GM18526 (cell line): ENCODE measurements around the gene LAMB2.

Source experiments
- POLR2A ChIP-seq: IDR thresholded peaks from 3 replicates; pipeline ENCODE4 v1.6.1; 2011; ENCODE audit not compliant: insufficient read length; ENCODE audit errors: extremely low read depth

The LAMB2 gene

DNA sequence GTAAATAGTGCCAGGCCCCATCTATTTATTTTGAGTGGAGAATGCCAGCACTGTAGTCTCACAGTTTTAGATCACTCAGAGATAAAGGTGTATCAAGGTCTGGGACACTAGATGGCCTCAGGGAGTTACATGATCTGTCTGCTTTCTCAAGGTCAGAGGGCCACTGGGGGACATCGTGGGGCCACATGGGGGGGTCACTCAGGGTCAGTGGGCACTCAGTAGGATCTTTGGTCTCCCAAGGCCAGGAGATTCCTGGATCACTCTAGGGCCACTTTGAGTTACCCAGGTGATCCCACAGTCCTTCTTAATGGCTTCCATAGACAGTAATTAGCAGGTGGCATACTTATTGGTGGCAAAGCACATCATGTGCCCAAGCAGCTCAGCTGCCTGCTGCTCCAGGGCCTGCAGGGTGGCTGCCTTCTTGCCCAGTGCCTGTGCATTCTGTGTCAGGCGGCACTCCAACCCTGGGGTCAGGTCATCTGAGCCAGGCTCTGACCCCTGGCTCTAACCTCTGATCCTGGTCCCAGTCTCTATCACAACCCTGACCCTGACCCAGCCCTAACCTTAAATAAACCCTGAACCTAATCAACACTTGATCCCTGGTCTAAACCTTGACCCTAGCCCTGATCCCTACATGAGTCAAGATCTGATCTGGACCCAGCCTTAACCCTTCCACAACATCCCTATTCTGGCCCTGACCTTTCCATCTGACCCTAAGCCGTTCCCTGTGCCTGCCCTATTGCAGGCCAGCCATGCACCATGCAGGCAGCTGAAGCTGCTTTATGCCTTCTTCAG, 1.8 kb upstream of the LAMB2 start:
- no peak for TF ChIP-seq POLR2A

DNA sequence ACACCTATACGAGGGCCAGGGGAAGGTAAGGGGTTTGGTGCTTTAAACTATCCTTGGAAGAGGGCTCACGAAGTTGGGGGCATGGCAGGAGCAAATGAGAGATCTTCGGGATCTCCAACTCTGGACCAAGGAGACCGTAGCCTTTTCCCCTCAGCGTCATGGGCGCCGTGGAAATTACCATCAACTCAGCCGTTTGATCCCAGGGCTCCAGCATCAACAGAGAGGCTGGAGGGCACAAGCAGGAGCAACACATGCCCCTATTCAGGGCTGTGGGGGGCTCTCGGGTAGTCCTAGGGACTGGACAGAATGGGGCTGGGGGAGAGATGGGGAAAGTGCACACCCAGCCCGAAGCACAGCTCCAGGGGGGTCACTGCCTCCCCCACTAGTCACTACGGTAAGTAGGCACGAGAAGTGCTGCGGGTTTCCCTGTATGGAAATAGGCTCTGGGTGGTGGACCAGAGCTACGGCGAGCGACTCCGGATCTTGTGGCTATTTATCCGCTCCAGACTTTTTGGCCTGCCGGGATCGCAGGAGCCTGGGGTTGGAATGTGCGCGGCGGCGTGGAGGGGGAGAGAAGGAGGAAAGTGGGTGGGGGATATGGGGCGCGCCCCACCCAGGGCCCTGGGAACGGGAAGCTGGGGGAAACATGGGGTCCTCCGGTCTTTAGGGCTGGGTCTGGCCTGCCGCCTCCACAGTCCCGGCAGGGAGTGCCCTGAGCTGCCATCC, 539 bp upstream of the LAMB2 start:
- no peak for TF ChIP-seq POLR2A

DNA sequence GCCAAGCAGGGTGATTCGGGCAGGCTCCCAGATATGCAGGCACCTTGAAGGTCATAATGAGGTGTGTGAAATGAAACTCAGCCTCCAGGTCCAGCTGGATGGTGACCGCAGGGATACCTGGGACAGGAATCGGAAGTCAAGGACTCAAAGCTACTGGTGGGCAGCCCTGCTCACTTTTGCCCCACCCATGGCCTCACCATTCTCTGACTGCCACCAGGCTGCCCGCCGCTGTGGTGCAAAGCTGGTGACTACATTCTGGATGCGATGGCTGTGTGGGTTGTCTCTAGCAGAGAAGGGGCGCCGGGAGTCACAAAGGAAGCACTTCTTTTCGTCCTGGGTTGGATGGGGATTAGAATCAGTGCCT, 795 bp downstream of the LAMB2 start:
- TF ChIP-seq POLR2A = no peak

DNA sequence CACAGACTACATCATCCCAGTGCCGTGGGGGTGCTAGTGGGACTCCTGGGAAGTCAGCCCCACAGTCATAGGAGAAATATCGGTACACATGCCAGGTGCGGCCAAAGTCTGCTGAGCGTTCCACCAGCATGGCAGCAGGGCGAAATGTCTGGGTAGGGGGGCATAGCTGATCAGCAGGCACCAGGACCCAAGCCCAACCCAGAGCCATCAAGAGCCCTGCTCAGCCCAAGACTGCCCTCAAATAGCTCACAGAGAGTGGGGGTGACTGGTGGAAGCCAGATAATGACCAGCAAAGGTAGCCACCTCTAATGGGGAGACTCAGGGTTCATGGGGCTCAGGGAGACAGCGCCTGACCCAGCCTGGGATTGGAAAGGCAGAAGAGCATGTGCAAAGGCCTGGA, 1.3 kb downstream of the LAMB2 start:
- no peak for TF ChIP-seq POLR2A

DNA sequence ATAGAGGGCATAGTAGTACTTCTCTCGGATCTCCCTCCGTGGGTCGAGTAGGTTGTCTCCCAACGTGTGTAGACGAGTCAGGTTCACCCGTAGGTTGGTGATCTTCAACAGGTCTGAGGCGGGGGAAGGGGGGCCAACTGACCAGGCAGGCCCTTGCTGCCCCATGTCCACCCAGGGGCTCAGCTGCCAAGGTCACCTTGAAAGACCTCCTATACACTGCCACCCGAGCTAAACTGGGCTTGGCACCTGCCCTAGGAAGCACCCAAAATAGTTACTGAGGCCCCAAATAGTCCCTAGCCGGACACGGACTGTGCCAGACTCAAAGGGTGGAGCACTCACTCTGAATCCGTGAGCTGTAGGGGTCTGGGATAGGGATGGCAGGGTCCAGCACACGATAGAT, 1.8 kb downstream of the LAMB2 start:
- no peak for TF ChIP-seq POLR2A

GRCh38 chr3:49124991-49125670, 7.7 kb downstream of the LAMB2 start:
- no peak for TF ChIP-seq POLR2A

GRCh38 chr3:49124203-49124602, 8.6 kb downstream of the LAMB2 start:
- TF ChIP-seq POLR2A = no peak

- TF ChIP-seq POLR2A = no peak
Observed at GRCh38 chr3:49123687-49124086, 9.2 kb downstream of the LAMB2 start.

DNA sequence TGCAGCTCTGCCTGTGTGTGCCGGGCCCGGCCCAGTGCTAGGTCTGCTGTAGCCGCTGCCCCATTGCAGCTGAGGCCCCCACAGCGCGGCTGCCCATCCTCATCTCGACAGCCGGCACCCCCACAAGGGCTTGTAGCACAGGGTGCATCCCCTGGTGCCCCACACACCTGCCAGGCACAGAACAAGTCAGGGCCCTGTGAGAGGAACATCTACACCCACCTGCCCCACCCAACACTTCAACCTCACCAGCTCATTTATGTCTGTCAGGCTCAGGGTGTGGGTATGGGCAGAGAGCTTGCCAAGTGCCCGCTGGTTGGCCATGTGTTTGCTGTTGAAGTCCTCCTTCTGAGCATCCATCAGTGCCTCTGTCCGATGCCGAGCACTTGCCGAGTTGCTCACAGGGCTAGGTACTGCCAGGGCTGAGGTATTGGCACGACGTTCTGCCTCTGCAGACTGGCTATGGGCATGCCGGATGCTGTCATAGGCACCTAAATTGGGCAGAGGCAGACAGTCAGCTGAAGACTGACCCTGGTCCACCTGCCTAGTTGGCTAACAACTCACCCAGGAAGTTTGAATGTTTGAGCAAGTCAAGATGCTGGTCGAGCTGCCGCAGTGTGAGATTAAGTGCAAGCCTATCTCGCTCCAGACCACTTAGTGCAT, 9.8 kb downstream of the LAMB2 start:
- TF ChIP-seq POLR2A = no peak

GRCh38 chr3:49122451-49122850, 10.4 kb downstream of the LAMB2 start:
- no peak for TF ChIP-seq POLR2A

- TF ChIP-seq POLR2A = no peak
Observed at GRCh38 chr3:49122022-49122421, 10.8 kb downstream of the LAMB2 start.

DNA sequence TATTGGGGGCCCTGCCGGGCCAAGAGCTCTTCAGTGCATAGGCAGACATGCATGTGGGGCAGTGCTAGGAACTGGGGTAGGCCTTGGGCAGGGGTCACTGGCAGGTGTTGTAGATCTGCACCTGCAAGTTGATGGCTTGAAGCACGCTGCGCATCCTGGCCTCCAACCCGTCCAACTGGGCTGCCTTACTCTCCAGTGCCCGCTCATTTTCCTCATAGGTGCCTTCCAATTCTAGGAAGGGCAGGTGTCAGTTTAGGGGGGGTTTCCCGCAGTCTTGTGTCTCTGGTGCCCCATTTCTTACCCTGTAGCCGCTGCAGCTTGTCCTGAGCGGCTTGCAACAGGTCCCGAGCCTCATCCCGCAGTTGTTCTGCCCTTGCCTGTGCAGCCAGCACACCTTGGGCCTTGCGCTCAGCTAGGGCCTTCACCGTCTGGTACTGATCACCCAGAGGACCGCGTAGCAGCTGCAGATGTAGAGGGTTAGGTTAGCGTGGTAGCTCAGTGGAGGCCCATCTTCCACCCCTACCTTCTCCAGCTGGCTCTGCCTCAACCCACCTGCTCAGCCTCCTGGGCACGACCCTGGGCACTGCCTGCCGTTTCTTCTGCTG, 11.6 kb downstream of the LAMB2 start:
- no peak for TF ChIP-seq POLR2A

DNA sequence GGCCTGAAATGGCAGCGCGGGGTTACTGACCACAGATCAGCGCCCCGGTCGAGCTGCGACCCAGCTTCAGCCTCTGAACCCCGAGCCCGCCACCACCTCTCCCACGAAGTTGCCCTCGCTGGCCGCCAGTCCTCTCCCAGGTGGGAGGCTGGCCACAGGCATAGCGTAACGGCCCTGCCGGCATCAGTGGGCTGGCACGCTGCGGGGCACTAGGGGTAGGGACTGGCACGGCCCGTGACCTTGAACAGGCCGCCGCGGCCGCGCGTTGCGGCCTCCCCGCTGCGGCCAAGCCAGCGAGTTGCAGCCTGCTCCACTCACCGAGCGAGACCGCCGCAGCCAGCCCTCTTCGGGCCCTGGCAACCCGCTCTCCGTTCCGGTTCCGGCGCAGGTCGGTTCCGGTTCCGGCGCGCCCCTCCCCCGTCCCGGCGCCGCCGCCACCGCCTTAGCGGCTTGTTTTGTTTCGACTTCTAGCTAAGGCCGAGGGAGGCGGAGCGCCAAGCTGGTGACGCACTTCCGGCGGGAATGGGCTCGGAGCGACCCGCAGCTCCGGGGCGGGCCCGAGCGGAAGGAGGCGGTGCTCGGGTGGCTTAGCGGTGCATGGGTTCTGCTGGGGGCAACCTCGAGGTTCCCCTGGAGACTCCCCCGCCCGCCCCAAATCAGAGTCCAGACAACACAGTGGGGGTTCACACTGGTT, 12.3 kb downstream of the LAMB2 start, which contains the start of gene USP19:
Gene USP19, minus strand, starts transcription at position 386 of the 694 bp plus-strand sequence. CDS start 1,678 bp downstream, outside the sequence.
- TF ChIP-seq POLR2A = peak; percentile 88

DNA sequence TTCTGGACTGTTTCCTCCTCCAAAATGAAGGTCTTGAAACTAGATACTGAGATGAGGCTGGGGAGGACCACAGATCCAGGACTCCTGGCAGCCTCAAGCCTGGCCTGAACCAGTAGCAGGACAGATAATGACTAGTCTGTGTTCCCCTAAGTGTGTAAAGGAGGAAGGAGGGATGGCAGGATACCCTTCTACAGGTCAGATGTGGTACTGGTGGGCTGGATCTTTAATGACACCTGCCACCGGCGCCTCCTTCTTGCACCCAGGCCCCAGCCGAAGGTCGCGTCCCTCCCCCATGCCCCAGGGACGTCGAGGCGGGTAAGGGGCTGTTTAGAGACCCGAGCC, 12.8 kb downstream of the LAMB2 start:
- TF ChIP-seq POLR2A = no peak

DNA sequence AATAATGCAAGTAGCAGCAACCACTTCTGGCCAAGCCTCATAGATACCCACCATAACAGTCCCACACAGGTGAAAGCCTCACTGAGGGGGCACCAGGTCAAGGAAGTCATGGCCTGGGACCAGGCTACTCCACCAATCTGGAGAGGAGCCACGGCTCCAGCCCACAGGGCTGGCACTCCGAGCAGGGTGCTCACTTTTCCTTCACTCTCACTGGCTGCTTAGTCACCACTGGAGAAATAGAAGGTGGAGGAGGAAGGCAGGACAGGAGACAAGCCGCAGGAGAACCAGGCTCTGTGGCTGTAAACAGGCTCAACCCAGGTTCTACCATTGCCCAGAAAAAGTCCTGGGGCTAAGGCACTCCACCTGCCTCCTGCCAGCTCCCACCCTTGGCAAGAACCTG, 13.4 kb downstream of the LAMB2 start:
- TF ChIP-seq POLR2A = no peak
